GM23248 (cell line): ENCODE results near the gene TTLL8.

Source experiments
- EZH2 ChIP-seq: fragments of 200-600 bp; sonication (generic); IDR thresholded peaks from 2 replicates; pipeline ENCODE4 v1.6.1; 2018; ENCODE audit warnings: antibody characterized with exemption, mild to moderate bottlenecking; ENCODE audit not compliant: insufficient read depth, poor library complexity, severe bottlenecking
- EZH2phosphoT487 ChIP-seq: fragments of 200-600 bp; sonication (generic); IDR thresholded peaks from 2 replicates; pipeline ENCODE4 v1.6.1; 2018; ENCODE audit warnings: antibody characterized with exemption, moderate library complexity, mild to moderate bottlenecking, low read depth; ENCODE audit not compliant: insufficient read depth

DNA sequence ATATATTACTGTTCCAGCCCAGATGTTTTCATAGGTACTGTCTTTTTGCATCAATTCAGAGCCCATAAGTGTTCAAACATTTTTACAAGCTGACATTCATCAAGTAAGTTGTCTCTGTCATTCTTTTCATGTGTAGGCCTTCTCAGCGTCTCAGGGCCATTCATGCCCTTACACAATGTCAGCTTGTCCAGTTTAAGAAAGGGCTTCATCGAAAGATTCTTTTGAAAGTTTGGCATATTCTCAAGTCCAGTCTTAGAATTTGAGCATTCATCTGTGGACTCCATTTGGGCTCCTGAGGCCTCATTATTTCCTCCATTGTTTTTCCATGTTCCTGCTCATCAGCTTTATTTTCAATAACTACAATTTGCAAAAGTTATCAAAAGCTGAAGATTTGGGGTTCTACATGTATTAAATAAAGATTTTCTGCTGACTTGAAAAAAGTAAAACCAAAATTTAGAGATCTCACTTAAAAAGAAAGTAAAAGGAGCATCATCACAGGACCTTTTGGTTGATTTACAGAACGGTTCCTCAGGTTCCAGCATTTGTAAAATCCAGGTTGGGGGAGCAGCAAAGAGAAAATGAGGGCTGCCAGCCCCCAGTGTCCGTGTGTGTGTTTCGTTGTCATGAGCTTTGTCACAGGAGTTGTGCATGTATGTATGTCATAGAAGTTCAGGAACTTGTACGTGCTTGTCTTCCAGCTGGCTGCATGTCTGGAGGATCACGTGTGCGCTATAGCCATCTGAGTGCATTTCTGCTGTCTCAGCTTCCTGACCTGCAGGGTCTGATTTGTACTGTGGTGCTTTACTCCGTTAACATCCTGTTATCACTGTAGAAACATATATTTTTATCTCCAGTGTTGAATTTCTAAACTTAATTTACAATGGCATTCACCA lies 47.4 kb upstream of the TTLL8 start:
- no peak for TF ChIP-seq EZH2
- no peak for TF ChIP-seq EZH2phosphoT487
